ENCODE data around the gene RTL10. TPM values are rescaled to one million over a fixed set of nuclear protein-coding genes. Genes with fewer than 3 reads are reported as not detected.
A peak's percentile ranks its signal among the peaks of the same experiment; 100 is the strongest.

RTL10 gene
- total RNA-seq, 1 experiment from 2014 or later, result 24.4 TPM

DNA sequence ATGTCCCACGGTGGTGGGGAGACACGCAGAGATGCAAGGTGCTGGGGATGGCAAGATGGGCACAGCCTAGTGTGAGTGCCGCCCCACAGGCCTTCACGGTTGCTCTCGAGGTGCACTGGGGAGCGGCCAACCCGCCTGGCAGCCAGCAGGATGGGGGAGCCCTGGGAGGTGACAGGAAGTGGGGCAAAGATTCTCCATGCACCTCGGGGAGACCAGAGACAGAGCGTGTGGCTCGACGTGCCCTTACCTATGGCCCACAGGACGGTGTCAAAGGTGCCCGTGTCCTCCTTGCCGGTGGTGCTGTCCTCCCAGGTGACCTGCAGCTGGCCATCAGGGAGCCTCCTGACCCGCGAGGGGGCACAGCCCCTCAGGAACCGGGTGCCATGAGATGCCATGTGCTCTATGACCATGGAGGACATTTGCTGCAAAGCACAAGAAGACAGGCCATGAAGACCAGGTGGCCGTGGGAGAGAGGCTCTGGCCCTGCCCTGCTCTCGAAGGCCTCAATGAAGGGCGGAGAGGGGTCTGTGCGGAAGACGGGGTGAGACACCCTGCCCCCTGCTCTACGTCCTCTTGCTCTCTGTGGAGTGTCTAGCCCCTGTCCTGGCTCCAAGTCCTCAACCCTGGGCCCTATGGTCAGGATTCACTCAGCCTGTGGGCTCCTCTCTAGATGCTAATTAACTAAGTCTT is 40.6 kb upstream of the RTL10 start:
- H3K79me2 ChIP-seq (ENCODE audit: insufficient read depth, low read length), result no peaks in the 10 kb centered on the region
- no peak overlapping the region for H3K56ac ChIP-seq (ENCODE audit: insufficient read length, low read depth, low read length)
- no peak overlapping the region for H3K23ac ChIP-seq (ENCODE audit: insufficient read length, low read depth, low read length)
- no peak overlapping the region for H2AK5ac ChIP-seq (ENCODE audit: insufficient read length, low read length)
- no CpG with 5 or more reads among the region's 23 CpGs for WGBS (ENCODE audit: extremely low coverage, insufficient read length, low lambda C conversion rate)
- no peak overlapping the region for H2BK5ac ChIP-seq (ENCODE audit: insufficient read length, low read length)
- H3K79me1 ChIP-seq (ENCODE audit: insufficient read depth, low read depth, low read length, poor library complexity, severe bottlenecking), result no peaks in the 10 kb centered on the region
- DNase-seq, result no peak
- no peak overlapping the region for H4K91ac ChIP-seq (ENCODE audit: insufficient read length, low read depth, low read length)
- H3K23me2 ChIP-seq (ENCODE audit: insufficient read length, low read depth, low read length, poor library complexity, severe bottlenecking), result no peaks in the 10 kb centered on the region
- H3K9ac ChIP-seq (ENCODE audit: extremely low read depth, insufficient read length, low read length), result no peak overlapping the region
- no peak overlapping the region for H2BK12ac ChIP-seq (ENCODE audit: insufficient read length, low read depth, low read length)
- no peak overlapping the region for H2BK15ac ChIP-seq (ENCODE audit: low read depth, low read length)
- no peak overlapping the region for H3K4me3 Mint-ChIP-seq
- no peak overlapping the region for H4K8ac ChIP-seq (replicated peaks; ENCODE audit: insufficient read length, low read depth, low read length)
- H3K4me1 ChIP-seq (ENCODE audit: insufficient read depth, low read length), result peaks cover 5% of the 10 kb centered on the region; the same call in 1 of the 2 replicates
- H3K27me3 Mint-ChIP-seq (ENCODE audit: low read depth), result no peaks in the 10 kb centered on the region
- H3K9me3 ChIP-seq (ENCODE audit: control insufficient read depth, low read depth, low read length), result no peaks in the 10 kb centered on the region
- TF ChIP-seq, protein P1, sequence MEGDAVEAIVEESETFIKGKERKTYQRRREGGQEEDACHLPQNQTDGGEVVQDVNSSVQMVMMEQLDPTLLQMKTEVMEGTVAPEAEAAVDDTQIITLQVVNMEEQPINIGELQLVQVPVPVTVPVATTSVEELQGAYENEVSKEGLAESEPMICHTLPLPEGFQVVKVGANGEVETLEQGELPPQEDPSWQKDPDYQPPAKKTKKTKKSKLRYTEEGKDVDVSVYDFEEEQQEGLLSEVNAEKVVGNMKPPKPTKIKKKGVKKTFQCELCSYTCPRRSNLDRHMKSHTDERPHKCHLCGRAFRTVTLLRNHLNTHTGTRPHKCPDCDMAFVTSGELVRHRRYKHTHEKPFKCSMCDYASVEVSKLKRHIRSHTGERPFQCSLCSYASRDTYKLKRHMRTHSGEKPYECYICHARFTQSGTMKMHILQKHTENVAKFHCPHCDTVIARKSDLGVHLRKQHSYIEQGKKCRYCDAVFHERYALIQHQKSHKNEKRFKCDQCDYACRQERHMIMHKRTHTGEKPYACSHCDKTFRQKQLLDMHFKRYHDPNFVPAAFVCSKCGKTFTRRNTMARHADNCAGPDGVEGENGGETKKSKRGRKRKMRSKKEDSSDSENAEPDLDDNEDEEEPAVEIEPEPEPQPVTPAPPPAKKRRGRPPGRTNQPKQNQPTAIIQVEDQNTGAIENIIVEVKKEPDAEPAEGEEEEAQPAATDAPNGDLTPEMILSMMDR (conservative IDR thresholded peaks at IDR 0.05), result no peak
- H3K27ac ChIP-seq (ENCODE audit: insufficient read length, low read depth, low read length), result no peak overlapping the region
- H3K14ac ChIP-seq (ENCODE audit: insufficient read depth, low read length), result no peak overlapping the region; the same call in 1 of the 2 replicates
- no peak overlapping the region for H2BK20ac ChIP-seq (ENCODE audit: low read depth, low read length, poor library complexity, severe bottlenecking)
- H2BK120ac ChIP-seq (ENCODE audit: low read depth, low read length, poor library complexity, severe bottlenecking), result no peak overlapping the region
- no peaks in the 10 kb centered on the region for H4K20me1 ChIP-seq (ENCODE audit: control insufficient read depth, insufficient read depth, insufficient read length)
- peaks cover 2 to 7% (median 6%) of the 10 kb centered on the region in 3 experiments; a peak in 2 of 7 replicates for H3K36me3 Mint-ChIP-seq (ENCODE audit: insufficient read depth in 1 of 3, low read depth in 3 of 3)
- H3K4me1 Mint-ChIP-seq, result peaks cover 25% of the 10 kb centered on the region in 2 experiments
- no peak overlapping the region for H4K5ac ChIP-seq (ENCODE audit: insufficient read length, low read depth, low read length)
- H3K9me3 Mint-ChIP-seq, result no peaks in the 10 kb centered on the region
- H3K18ac ChIP-seq (ENCODE audit: insufficient read length, low read depth, low read length), result no peak overlapping the region
- H3K27me3 ChIP-seq (ENCODE audit: insufficient read depth, low read length), result no peaks in the 10 kb centered on the region; the same call in 1 of the 2 replicates
- H3K27ac Mint-ChIP-seq, result peak overlapping the region in 1 of 3 experiments; percentile 53; a peak in 2 of 7 replicates
- no peak overlapping the region for H3K4ac ChIP-seq (ENCODE audit: low read depth, low read length)
- H3T11ph ChIP-seq (ENCODE audit: low read length), result no peak overlapping the region
- no peak overlapping the region for H2AFZ ChIP-seq (ENCODE audit: low read length)
- no peak overlapping the region for H3K4me2 ChIP-seq (ENCODE audit: insufficient read depth, insufficient read length, low read length)

Measured in H9 (cell line).